T-helper 1 cell treated with Interleukin-12 subunit alpha and Interleukin-12 subunit beta and Interleukin-4 antibody, amounts not matched to agents 30 μg/mL and 1 μg/mL, for 36 hours (primary cell): Measurements from ENCODE around the gene HES3.
"Not testable (repeated sequence)": the region's sequence is repeated elsewhere in the genome, so short reads cannot be mapped to it uniquely, and the experiment has no call there.

Experiments
- H3K27ac Mint-ChIP-seq: one replicate; pipeline ENCODE4 v1.8.0; 2021; ENCODE audit warnings: mild to moderate bottlenecking, mixed read lengths
- H3K27me3 Mint-ChIP-seq: one replicate; pipeline ENCODE4 v1.8.0; 2021; ENCODE audit warnings: low read depth, mixed read lengths
- H3K36me3 Mint-ChIP-seq: one replicate; pipeline ENCODE4 v1.8.0; 2021; ENCODE audit warnings: low read depth, mixed read lengths
- H3K4me1 Mint-ChIP-seq: one replicate; pipeline ENCODE4 v1.8.0; 2021; ENCODE audit warnings: low read depth, mixed read lengths
- H3K4me3 Mint-ChIP-seq: one replicate; pipeline ENCODE4 v1.8.0; 2021; ENCODE audit warnings: mild to moderate bottlenecking, moderate library complexity, mixed read lengths
- H3K9me3 Mint-ChIP-seq: one replicate; pipeline ENCODE4 v1.8.0; 2021; ENCODE audit warnings: mixed read lengths

Gene HES3

DNA sequence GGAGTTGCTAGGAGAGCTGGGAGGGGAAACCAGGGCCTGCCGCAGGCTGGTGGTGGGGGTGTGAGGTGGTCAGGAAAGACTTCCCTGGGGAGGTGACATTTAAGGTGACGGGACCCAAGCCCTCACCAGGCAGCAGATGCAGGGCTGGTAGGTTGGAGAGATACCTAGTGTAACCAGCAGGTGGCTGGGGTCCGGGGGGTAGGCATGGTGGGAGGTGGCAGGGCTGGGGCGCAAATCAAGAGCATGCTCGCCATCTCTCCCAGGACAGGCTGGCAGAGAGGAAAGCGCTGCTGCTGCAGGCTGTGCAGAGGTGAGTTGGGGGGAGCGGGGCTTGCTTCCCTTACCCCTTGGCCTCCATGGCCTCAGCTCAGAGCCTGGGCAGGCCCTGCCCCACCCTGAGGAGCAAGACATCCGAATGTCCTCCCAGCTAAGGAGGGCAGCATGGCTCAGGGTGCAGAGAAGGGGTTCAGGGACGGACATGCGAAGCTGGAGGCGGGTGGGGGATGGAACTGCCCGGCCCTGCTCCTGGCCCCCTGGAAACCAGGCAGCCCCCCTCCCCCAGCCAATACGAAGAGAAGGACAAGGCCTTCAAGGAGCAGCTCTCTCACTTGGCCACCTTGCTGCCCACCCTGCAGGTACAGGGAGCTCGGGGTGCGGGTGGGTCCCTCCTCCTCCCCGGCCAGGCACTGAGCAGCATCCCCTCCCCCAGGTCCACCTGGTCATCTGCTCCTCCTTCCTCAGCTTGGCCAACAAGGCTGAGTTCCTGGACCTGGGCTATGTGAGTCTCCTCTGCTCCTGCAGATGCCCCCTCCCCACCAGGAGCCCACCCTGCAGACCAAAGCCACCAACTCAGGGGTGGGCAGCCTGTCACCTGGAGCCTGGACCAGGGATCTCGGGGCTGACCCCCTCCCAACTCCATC lies 34.1 kb upstream of the HES3 start:
- peaks cover 12% of the 10 kb centered on the region for H3K4me1 Mint-ChIP-seq
- no peak overlapping the region for H3K27ac Mint-ChIP-seq
- peaks cover 26% of the 10 kb centered on the region for H3K36me3 Mint-ChIP-seq
- no peaks in the 10 kb centered on the region for H3K27me3 Mint-ChIP-seq
- H3K9me3 Mint-ChIP-seq = no peaks in the 10 kb centered on the region
- peak overlapping the region; percentile 0 for H3K4me3 Mint-ChIP-seq

- H3K27ac Mint-ChIP-seq = no peak overlapping the region
- no peaks in the 10 kb centered on the region for H3K27me3 Mint-ChIP-seq
- peaks cover 12% of the 10 kb centered on the region for H3K4me1 Mint-ChIP-seq
- H3K4me3 Mint-ChIP-seq = no peak overlapping the region
- H3K9me3 Mint-ChIP-seq = no peaks in the 10 kb centered on the region
- peaks cover 30% of the 10 kb centered on the region for H3K36me3 Mint-ChIP-seq
These were observed 33.2 kb upstream of the HES3 start for GRCh38 chr1:6210591-6211355.

DNA sequence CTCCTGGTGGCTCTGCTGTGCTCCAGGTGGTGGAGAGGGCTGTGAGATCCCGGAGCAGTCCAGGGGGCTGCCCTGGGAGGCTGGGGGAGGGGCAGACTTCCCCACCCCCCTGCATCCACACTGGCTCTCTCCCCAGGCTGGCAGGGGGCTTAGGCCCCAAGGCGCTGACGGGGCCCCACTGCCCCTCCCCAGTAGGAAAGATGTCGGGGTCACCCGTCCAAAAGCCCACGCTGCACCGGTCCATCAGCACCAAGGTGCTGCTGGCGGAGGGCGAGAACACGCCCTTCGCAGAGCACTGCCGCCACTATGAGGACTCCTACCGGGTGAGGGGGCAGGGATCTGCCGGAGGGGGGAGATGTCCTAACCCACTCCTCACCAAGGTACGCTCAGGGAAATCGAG lies 32.2 kb upstream of the HES3 start:
- peaks cover 11% of the 10 kb centered on the region for H3K4me1 Mint-ChIP-seq
- H3K27me3 Mint-ChIP-seq = no peaks in the 10 kb centered on the region
- no peaks in the 10 kb centered on the region for H3K9me3 Mint-ChIP-seq
- no peak overlapping the region for H3K4me3 Mint-ChIP-seq
- peaks cover 29% of the 10 kb centered on the region for H3K36me3 Mint-ChIP-seq
- H3K27ac Mint-ChIP-seq = no peak overlapping the region

- H3K4me1 Mint-ChIP-seq = peaks cover 9% of the 10 kb centered on the region
- H3K36me3 Mint-ChIP-seq = peaks cover 26% of the 10 kb centered on the region
- no peak overlapping the region for H3K27ac Mint-ChIP-seq
- H3K9me3 Mint-ChIP-seq = no peaks in the 10 kb centered on the region
- no peaks in the 10 kb centered on the region for H3K27me3 Mint-ChIP-seq
- H3K4me3 Mint-ChIP-seq = no peak overlapping the region
These were observed 31.6 kb upstream of the HES3 start for GRCh38 chr1:6212193-6212959.

GRCh38 chr1:6218375-6219164 lies 25.4 kb upstream of the HES3 start:
- Mint-ChIP-seq H3K9me3 (no peaks in the 10 kb centered on the region), H3K27me3 (no peaks in the 10 kb centered on the region), H3K36me3 (peaks cover 11% of the 10 kb centered on the region), H3K4me3 (no peak overlapping the region), H3K27ac (no peak overlapping the region), H3K4me1 (peaks cover 6% of the 10 kb centered on the region)

DNA sequence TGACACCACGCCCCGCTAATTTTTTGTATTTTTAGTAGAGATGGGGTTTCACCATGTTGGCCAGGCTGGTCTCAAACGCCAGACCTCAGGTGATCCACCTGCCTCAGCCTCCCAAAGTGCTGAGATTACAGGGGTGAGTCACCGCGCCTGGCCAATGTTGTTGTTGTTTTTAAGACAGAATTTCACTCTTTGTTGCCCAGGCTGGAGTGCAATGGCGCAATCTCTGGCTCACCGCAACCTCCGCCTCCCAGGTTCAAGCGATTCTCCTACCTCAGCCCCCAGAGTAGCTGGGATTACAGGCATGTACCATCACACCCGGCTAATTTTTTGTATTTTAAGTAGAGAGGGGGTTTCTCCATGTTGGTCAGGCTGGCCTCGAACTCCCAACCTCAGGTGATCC lies 24.3 kb upstream of the HES3 start:
- H3K36me3 Mint-ChIP-seq = peaks cover 17% of the 10 kb centered on the region
- not testable (repeated sequence) for H3K4me1 Mint-ChIP-seq, H3K27ac Mint-ChIP-seq, H3K9me3 Mint-ChIP-seq, H3K27me3 Mint-ChIP-seq, H3K4me3 Mint-ChIP-seq

DNA sequence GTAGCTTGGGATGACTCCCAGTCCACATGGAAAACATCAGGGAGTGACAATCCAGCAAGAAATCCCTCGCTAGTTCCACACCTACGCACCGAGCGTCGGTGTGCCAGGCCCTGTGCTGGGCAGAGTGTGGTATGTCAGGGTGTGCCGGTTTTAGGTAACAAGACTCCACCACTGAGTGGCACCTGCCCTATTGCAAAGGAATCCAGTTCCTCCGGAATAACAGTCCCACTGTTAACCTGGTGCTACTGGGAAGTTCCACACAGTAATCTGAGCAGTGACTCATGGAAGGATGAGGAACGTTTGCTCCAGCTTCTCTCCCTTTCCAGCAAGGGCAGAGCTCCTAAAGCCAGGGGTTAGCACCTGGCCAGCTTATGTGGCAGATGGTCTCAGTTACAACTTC lies 23.7 kb upstream of the HES3 start:
- peaks cover 6% of the 10 kb centered on the region for H3K4me1 Mint-ChIP-seq
- H3K27me3 Mint-ChIP-seq = no peaks in the 10 kb centered on the region
- H3K4me3 Mint-ChIP-seq = no peak overlapping the region
- H3K9me3 Mint-ChIP-seq = no peaks in the 10 kb centered on the region
- no peak overlapping the region for H3K27ac Mint-ChIP-seq
- peaks cover 17% of the 10 kb centered on the region for H3K36me3 Mint-ChIP-seq

DNA sequence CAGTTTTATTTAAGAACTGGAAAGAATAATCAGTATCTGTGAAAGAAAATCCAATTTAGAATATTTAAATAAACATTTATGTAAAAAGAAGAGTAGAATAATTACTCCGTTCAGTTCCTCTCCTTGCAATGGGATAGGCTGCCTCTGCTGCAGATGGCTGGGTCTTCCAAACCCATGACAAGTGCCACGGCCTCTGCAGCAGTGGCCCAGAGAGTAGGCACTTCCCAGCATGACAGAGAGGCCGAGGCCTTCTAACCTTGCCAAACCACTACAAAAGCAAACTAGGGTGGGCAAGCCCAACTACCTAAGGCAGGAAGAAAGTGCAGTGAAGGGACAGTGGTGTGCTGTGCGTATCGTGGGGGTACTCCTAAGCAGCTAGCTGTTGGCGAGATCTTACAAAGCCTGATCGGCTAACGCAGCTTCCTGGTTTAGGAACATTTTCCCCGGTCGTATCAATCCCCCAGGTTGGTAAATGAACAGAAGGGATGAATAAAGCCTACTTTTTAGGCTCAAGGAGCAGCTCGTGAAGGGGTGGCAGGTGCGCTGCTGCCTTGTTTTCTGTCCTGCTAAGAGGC lies 22.7 kb upstream of the HES3 start:
- H3K9me3 Mint-ChIP-seq = no peaks in the 10 kb centered on the region
- no peak overlapping the region for H3K4me3 Mint-ChIP-seq
- peaks cover 2% of the 10 kb centered on the region for H3K4me1 Mint-ChIP-seq
- peaks cover 20% of the 10 kb centered on the region for H3K36me3 Mint-ChIP-seq
- H3K27ac Mint-ChIP-seq = no peak overlapping the region
- no peaks in the 10 kb centered on the region for H3K27me3 Mint-ChIP-seq

DNA sequence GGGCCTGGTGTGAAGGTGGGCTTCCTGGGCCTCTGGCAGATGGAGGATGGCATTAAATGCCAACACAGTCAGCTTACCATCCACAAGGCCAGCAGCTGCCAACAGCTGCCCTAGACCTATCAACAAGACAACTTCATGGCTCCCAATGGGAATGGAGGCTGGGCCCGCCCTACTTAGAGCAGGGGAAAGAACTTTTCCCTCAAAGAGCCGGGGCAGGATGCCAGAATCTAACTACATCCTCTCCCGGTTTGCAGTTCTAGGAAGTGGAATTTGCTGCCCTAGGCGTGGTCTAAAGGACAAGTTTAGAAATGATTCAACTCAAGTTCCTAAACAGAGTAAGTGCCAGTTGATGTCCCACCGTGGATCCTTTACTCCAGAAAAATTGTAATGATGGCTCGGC lies 21.3 kb upstream of the HES3 start:
- Mint-ChIP-seq H3K27ac (no peak overlapping the region), H3K36me3 (peaks cover 25% of the 10 kb centered on the region), H3K27me3 (no peaks in the 10 kb centered on the region), H3K4me3 (no peak overlapping the region), H3K9me3 (no peaks in the 10 kb centered on the region), H3K4me1 (peaks cover 2% of the 10 kb centered on the region)

GRCh38 chr1:6223617-6224016 lies 20.4 kb upstream of the HES3 start:
- H3K4me3 Mint-ChIP-seq = no peak overlapping the region
- no peaks in the 10 kb centered on the region for H3K27me3 Mint-ChIP-seq
- peaks cover 25% of the 10 kb centered on the region for H3K36me3 Mint-ChIP-seq
- no peaks in the 10 kb centered on the region for H3K9me3 Mint-ChIP-seq
- H3K27ac Mint-ChIP-seq = no peak overlapping the region
- peaks cover under 1% of the 10 kb centered on the region for H3K4me1 Mint-ChIP-seq

- Mint-ChIP-seq H3K27me3 (no peaks in the 10 kb centered on the region), H3K27ac (no peak overlapping the region), H3K4me3 (no peak overlapping the region), H3K9me3 (no peaks in the 10 kb centered on the region), H3K4me1 (no peaks in the 10 kb centered on the region), H3K36me3 (peaks cover 26% of the 10 kb centered on the region)
These were observed 19.3 kb upstream of the HES3 start for GRCh38 chr1:6224718-6225117.

DNA sequence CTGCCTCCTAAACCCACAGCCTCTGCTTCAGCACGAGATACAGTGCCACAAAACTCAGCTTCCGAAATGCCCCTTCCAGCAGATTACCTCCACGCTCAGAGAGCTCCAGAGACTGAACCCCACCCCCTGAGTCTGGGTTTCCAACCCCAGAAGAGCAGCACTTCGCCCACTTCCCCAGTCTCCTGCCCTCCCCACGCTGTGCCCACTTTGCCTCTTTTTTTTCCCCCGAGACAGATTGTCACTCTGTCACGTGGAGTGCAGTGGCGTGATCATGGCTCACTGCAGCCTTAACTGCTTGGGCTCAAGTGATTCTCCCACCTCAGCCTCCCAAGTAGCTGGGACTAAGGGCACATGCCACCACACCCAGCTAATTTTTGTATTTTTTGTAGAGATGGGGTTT lies 18.3 kb upstream of the HES3 start:
- H3K27ac Mint-ChIP-seq = no peak overlapping the region
- peaks cover 29% of the 10 kb centered on the region for H3K36me3 Mint-ChIP-seq
- no peaks in the 10 kb centered on the region for H3K9me3 Mint-ChIP-seq
- no peak overlapping the region for H3K4me3 Mint-ChIP-seq
- no peaks in the 10 kb centered on the region for H3K4me1 Mint-ChIP-seq
- H3K27me3 Mint-ChIP-seq = no peaks in the 10 kb centered on the region

DNA sequence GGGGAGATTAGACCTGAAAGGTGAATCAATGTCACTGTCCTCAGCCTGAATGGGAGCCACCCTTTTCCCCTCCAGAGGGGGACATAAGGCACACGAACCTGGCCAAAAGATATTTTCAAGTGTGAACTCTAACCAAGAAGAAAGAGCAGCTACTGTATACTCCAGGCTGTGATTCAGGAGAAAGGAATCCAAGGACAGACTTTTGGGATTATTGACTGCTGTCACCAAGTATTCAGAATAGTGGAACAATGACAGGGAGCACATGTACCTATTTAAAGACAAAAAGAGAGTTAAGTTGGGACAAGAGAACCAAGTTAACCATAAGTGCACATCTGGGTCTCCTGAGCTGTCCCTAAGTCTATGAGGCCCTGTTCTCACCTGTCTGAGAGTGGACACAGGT lies 10.6 kb upstream of the HES3 start:
- H3K9me3 Mint-ChIP-seq = no peaks in the 10 kb centered on the region
- peaks cover 14% of the 10 kb centered on the region for H3K36me3 Mint-ChIP-seq
- H3K27me3 Mint-ChIP-seq = no peaks in the 10 kb centered on the region
- peaks cover 12% of the 10 kb centered on the region for H3K4me1 Mint-ChIP-seq
- H3K27ac Mint-ChIP-seq = no peak overlapping the region
- H3K4me3 Mint-ChIP-seq = peak overlapping the region; percentile 42
